Brain microvascular endothelial cell (primary cell): ENCODE measurements around the gene CEP41.

Experiments used
- DNase-seq: peaks from one replicate; pipeline ENCODE4 v3.0.0-alpha.2; 2020
- H3K27ac ChIP-seq: fragments of 250-450 bp; sonication (Bioruptor Pico); 2 replicates; pipeline ENCODE4 v1.5.1; 2020; ENCODE audit warnings: mild to moderate bottlenecking, moderate library complexity
- H3K27me3 ChIP-seq: fragments of 250-450 bp; sonication (Bioruptor Pico); replicated peaks from 2 replicates; pipeline ENCODE4 v1.5.1; 2020; ENCODE audit warnings: mild to moderate bottlenecking
- H3K36me3 ChIP-seq: fragments of 250-450 bp; sonication (Bioruptor Pico); replicated peaks from 2 replicates; pipeline ENCODE4 v1.5.1; 2020; ENCODE audit warnings: mild to moderate bottlenecking
- H3K4me3 ChIP-seq: 2 replicates; pipeline ENCODE4 v1.5.1; 2011; ENCODE audit warnings: low read depth, mild to moderate bottlenecking, control low read depth, low read length, moderate library complexity
- CTCF ChIP-seq: IDR thresholded peaks from 2 replicates; pipeline ENCODE4 v1.5.1; 2011; ENCODE audit warnings: low read depth, mild to moderate bottlenecking, moderate library complexity, low read length, control low read depth, inconsistent platforms; ENCODE audit errors: missing control alignments
- in situ Hi-C: cut with HindIII; loops from 2 replicates; pipeline ENCODE4 v1.10.0; 2017; ENCODE audit warnings: low sequenced_read_pairs, low pct_ligation_motif_present

CEP41 gene

DNA sequence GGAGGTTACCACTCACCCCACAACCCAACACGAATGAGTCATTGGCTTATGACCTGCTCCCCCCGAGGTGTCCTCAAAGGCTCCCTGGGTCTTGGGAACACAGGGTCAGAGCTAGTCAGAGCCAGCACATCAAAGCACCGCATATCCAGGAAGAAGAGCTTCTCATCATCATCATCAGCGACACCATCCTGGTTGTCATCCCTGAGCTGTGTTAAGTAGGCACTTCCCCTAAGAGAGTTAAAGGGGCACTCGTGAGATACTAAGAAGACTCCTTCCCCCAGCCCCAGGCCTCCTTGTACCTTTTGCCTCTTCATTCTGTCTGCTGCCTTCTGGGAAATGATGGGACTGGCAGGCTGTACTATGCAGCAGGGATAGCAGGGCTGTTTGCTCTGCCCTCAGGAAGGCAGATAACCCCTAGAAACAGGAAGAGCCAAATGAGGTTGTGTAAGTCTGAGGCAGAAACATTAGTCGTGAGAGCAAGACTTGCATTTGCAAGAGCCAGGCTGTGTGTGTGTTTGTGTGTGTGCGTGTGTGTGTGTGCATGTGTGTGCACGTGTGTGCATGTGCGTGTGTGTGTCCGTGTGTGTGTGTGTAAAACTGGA, 71.6 kb downstream of the CEP41 start:
- no peak overlapping the region for H3K4me3 ChIP-seq
- H3K27me3 ChIP-seq: no peaks in the 10 kb centered on the region
- H3K27ac ChIP-seq: peak overlapping the region; percentile 67
- no peaks in the 10 kb centered on the region for H3K36me3 ChIP-seq
- DNase-seq: peak; percentile 78
- in situ Hi-C loops: no loop called here
- TF ChIP-seq CTCF: no peak

DNA sequence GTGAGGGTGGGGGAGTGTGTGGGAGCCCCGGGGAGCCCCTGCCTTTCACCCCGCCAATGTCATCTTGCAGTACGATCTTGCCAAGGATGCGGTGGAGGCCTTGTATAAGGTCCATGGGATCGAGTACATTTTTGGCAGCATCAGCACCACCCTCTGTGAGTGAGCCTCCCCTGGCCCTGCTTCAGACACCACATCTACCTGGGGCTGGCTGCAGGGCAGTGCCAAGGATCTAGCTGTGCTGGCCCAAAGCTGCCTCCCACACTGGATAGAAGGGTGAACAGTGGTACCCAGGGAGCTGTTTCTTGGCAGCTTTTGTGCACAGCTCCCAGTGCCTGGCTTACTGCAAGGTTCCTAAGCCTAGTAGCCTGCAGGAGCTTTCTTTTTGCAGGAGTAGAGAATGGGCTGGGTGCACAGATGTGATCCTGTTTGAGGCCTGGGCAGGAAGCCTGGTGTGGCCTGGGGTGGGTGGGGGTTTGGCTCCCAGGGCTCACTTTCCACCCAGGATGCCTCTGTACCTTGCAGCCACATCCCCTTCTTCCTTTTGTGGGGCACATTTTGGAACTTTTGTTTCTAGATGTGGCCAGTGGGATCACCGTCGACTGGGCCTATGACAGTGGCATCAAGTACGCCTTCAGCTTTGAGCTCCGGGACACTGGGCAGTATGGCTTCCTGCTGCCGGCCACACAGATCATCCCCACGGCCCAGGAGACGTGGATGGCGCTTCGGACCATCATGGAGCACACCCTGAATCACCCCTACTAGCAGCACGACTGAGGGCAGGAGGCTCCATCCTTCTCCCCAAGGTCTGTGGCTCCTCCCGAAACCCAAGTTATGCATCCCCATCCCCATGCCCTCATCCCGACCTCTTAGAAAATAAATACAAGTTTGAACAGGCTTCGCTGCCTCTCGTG, 72.7 kb downstream of the CEP41 start:
- no peak overlapping the region for H3K27ac ChIP-seq
- no peak for TF ChIP-seq CTCF

DNA sequence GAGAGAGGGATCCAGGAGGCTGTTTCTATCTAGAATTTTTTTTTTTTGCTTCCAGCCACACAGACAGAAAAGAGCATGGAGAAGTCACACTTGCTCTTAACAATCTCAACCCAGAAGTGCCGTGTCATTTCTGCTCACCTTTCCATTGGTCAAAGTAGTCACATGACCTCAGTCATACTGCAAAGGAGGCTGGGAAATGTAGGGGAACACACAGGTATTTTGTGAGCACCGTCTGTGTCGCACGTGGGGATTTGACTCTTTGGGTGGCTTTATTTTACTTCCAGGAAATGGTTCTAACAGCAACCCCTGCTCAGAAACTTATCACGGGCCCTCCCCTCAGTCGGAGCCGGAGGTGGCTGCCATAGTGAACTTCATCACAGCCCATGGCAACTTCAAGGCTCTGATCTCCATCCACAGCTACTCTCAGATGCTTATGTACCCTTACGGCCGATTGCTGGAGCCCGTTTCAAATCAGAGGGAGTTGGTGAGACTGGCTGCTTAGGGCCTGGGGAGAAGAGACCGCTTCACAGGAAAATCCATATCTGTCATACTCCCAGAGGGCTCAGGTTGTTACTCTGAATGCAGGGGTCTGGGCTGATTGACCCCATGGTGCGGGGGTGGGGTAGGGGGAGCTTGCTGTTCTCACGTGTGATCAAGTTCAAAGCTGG, 73.6 kb downstream of the CEP41 start:
- Histone ChIP-seq H3K27me3 (no peaks in the 10 kb centered on the region), H3K4me3 (no peak overlapping the region), H3K27ac (no peak overlapping the region), H3K36me3 (no peaks in the 10 kb centered on the region)
- no peak for DNase-seq
- TF ChIP-seq CTCF: no peak
- in situ Hi-C loops: no loop called here

More for the DNA sequence above, 72.7 kb downstream of the CEP41 start:
- no peak for DNase-seq
- Histone ChIP-seq H3K36me3 (no peaks in the 10 kb centered on the region), H3K4me3 (no peak overlapping the region), H3K27me3 (no peaks in the 10 kb centered on the region)
- in situ Hi-C loops: no loop called here

GRCh38 chr7:130366564-130366963, 74.3 kb downstream of the CEP41 start:
- DNase-seq: no peak
- H3K27me3 ChIP-seq: no peaks in the 10 kb centered on the region
- H3K27ac ChIP-seq: no peak overlapping the region
- no peaks in the 10 kb centered on the region for H3K36me3 ChIP-seq
- in situ Hi-C loops: no loop called here
- H3K4me3 ChIP-seq: no peak overlapping the region
- no peak for TF ChIP-seq CTCF

DNA sequence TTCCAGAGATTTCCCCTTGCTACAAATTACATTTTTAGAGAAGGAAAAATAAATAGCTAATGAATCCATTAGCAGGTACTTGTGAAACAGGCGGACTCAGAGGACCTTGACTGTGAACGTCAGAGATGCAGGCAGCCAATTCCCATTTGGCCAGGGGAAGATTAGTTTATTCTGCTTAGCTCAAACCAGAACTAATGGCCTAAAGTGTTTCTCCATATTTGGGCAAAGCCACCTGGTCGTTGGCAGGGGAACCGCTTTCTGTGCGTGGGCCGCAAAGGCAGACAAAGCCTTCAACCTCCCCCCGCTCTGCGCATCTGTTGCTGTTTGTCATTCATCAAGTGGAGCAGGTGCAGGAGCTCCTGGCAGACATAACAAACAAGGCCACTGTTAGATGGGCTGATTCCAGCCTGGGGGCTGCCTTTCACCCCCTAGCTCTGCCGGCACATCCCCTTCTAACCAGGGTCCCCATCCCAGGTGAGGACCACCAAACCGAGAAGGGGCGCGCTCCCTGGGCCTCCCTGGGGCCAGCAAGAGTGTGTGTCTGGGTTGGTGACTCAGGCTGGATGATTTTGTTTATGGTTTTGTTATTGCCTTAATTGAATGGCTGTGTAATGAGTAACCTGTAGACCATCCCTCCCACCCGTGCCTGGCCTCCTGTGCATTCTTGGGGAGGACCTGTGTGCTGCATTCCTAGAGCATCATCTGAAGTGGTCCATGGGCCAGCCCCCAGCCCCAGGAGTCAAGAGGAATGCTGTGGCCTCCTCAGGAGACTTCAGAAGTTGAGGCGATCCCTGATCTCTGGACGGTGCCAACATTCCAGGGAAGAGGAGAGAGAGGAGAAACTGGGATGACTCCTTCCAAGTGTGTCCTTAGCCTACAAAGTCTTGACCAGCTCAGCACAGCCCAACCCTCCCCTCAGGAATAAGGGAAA, 75.0 kb downstream of the CEP41 start:
- H3K36me3 ChIP-seq: no peaks in the 10 kb centered on the region
- in situ Hi-C loops: no loop called here
- H3K4me3 ChIP-seq: no peak overlapping the region
- H3K27ac ChIP-seq: no peak overlapping the region
- no peak for DNase-seq
- no peaks in the 10 kb centered on the region for H3K27me3 ChIP-seq
- no peak for TF ChIP-seq CTCF
